Anterior cingulate cortex (tissue), 58 donors: ENCODE results near the gene XRCC5.
A peak's percentile ranks its signal among the peaks of the same experiment; 100 is the strongest.
"Not testable (repeated sequence)": the region's sequence is repeated elsewhere in the genome, so short reads cannot be mapped to it uniquely, and the experiment has no call there.

Source experiments
- DNase-seq, 58 donors: peaks; one replicate each; lab custom pipeline; 2025; lab: John Stamatoyannopoulos, UW

XRCC5 gene

GRCh38 chr2:216183462-216183861, 74.3 kb downstream of the XRCC5 start:
- no peak for DNase-seq

GRCh38 chr2:216188559-216188850, 79.4 kb downstream of the XRCC5 start:
- no peak for DNase-seq

- DNase-seq, result no peak
Observed at GRCh38 chr2:216188956-216189355, 79.8 kb downstream of the XRCC5 start.

GRCh38 chr2:216189410-216189809, 80.3 kb downstream of the XRCC5 start:
- no peak for DNase-seq

- DNase-seq, result no peak
Observed at GRCh38 chr2:216192181-216192580, 83.0 kb downstream of the XRCC5 start.

DNA sequence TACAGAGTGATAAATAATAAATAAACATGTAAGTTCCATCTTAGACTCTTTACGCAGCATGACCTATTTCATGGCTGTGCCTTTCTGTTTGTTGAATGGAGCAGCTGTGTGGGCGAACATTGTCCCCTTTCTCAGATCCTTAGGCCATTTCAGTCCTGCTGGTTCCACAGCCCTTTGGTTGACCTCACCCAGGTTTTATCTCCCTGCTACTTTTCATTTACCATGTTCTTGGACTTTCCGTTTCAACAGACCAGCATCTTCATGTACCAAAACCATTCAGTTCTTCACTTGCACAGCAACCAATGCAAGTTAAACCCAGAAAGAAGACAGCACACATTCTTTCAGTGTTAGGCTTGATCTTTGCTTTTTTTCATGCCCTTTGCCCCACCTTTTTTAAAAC, 83.8 kb downstream of the XRCC5 start:
- no peak for DNase-seq

DNA sequence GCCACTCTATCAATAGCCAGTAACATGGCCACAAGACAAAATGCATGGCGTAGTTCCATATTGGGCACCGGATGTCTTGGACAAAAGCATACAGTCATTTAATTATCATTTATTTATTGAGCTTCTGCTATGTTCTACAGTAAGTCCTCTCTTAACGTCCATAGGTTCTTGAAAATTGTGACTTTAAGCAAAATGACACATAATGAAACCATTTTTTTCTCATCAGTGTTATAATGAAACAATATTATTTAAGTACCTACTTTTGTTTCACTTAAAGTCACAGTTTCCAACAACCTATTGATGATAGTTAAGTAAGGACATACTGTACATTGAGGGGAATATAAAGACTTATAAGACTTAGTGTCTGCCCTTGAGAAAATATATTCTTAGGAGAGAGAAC, 84.9 kb downstream of the XRCC5 start:
- DNase-seq, result no peak

DNA sequence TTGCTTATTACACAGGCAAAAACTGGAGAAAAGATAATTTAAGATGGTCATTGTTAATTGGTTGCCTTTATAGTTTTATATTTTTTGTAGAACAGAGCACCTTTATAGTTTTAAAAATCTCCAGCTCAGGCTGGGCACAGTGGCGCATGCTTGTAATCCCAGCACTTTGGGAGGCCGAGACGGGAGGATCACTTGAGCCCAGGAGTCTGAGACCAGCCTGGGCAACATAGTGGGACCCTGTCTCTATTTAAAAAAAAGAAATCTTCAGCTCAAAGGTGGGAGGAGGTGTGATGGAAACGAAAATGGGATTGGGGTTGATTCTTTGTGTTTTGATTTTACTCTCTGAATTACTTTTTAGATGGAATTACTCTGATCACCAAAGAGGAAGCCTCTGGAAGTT, 85.4 kb downstream of the XRCC5 start:
- DNase-seq, result no peak

GRCh38 chr2:216195565-216196029, 86.4 kb downstream of the XRCC5 start:
- no peak for DNase-seq

DNA sequence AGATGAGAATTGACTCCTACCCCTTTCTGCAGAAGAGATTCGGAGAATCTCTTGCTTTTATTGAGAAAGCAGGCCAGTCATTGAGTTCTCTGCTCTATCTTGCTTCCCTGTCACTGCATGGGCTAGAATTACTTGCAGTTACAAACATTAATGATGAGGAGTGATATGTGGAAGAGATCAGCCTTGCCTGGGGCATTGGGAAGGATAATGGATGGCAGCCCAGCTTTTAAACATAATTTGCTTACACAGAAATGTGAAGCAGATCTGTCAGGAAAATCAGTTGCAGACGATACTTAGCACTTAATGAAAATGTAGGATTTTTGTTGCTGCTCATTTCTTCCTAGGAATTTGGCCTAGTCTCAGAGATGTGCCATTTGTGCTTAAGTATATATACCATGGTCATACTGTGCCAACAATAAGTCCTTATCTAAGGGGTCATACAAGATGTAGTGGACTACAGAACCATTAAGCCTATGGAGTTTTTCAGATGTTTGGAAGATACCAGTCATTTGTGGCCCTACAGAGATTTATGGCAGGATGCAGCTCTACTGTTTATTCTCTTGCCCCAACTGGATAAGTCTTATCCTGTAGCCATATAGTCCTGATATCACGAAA, 92.7 kb downstream of the XRCC5 start:
- DNase-seq, result no peak

- no peak for DNase-seq
Observed at GRCh38 chr2:216202626-216203250, 93.6 kb downstream of the XRCC5 start.

DNA sequence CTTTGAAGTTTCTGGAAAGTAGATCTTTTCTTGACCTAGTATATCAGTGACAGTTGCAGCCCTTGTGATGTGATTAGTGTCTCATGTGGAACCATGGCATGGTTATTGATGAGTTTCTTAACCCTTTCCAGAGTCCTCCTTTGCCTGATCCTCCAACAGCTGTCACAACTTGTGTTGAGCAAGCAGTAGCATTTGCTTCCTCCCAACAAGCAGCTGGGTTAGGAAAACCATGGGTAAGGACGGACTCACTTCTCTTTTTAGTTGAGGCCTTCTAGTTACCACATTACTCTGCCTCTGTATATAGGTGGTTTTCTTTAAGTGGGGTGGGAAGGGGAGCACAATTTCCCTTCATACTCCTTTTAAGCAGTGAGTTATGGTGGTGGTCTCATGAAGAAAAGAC, 96.3 kb downstream of the XRCC5 start:
- no peak for DNase-seq

DNA sequence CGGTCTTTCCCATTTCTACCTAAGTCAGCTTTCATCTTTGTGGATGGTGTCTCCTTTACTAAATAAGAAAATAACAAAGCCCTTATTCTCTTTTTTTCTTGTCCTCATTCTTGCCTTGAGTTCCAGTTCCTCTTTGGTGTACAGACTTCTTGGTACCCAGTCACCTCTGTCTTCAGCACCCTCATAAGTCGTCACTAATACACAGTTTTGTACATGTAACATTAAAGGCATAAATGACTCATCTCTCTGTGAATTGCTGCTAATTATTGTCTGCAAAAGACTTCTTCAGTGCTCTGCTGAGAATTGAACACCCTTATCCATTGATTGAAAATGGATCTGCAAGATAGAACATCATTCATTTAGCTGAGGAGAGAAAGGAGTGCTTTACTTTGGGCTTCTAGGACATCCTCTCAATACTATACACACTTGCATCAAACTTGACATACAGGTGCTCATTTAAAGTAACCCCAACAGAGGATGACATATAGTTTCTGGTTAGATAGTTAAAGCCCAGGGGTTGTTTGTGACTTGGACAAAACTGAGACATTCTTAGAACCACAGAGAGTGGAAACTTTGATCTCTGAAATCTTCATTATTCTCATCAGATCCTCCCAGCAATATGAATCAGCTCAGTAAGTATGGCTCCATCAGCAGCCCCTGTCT, 97.0 kb downstream of the XRCC5 start:
- DNase-seq, result no peak

DNA sequence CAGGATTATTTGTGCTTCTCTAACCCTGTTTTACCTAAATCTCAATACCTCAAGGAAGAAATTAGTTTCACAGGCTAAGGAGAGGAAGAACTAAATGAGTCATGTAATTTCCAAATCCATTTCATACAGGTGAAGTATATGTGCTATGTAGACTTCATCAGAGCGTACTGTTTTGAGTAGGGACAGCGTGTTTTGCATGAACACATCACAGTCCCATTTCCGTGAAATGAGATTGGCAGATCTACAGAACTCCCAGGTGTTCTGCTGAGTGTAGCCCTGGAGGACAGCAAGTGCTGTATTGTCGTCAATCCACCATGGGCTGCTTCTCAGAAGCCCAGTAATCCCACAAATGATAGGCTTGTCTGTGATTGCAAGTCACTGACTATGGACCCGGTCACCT, 97.7 kb downstream of the XRCC5 start:
- no peak for DNase-seq

- DNase-seq, result not testable (repeated sequence)
Observed at GRCh38 chr2:216208661-216209060, 99.5 kb downstream of the XRCC5 start.

DNA sequence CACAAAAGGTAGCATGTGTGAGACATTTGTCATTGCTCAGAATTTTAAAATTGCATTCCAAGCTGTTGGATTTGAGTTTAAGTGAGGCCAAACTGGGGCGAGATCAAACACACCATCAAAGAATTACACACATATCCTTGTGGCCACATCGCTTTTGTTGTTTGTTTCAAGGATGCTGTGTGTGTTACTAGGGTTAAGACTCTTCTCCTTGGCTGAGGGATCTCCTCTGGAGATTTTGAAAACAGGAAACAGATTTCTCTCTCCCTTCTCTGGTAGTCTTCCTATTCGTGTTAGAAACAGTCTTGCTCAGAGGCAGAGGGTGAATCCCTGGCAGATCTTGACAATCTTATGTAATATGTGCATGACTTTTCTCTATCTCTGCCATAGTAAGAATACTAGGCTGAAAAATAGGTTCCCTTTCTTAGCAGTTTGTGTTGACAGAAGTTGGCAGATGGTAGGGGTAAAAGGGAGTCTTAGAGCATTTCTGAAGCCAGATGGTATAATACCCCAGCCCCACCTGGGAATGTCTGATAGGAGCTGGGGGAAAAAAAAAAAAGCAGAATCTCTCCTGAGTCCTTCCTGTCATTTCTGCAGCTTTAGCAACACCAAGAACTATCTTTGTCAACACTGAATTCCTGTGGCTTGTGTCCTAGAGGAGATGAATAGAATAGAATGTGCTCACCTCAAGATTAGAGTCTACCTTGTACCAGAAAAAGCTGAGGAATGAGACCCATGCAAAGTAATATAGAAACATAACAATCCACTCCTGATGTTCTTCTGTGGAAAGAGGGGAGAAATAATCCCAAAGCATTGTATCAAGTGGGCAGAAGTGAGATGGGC, 101.8 kb downstream of the XRCC5 start:
- peak in 5 of 58 donors; percentile 13 to 35 (median 28) for DNase-seq

- no peak for DNase-seq
Observed at GRCh38 chr2:216211614-216212145, 102.5 kb downstream of the XRCC5 start.

DNA sequence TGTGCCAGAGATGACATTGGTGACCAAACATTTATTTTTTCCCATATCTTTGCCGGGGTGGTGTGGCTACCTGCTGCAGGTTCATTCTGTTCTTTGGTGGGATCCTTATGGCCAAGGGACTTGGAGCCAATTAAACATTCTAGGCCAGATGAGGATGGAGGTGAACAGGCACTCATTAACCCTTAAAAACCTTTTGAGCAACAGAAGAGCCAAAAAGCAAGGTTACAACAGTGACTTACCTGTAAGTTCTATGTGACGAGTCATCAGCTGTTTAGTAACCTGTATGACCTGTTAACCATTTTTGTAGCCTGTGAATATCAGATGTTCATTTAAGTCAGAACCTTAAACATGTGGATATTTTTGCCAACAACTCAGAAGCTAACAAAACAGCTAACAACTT, 105.6 kb downstream of the XRCC5 start:
- DNase-seq, result no peak

DNA sequence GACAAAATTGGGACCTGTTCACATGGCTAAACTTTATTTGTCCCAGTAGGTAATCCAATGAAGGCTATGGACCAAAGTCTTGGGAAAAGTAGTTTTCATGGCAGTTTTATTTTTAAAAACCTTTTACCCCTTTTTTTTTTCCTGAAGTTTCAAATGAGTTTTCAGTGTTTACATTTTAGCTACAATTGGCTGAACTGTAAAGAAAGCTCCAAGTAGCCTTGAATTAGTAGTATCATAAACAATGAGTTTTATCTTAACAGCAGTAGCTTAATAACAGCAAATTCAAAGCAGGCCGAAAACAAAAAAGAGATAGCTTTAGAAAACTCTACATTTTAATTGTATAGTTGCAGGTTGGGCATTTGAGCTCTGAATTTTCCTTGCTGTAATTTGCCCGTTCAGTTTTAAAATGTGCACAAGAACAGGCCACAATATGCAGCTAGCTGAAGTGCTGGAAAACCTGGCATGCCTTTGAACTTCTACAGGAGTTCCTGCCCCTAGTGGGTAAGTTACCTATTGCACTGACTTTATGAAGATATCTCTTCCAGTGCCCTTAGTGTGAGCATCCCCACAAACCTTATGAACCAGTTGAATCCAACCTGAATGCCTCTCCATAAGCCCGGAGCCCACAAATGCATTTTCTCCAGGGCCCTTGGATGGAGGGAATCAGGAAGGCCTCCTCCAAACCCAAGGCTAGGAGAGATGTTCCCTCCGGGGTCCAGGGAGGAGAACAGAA, 106.7 kb downstream of the XRCC5 start:
- no peak for DNase-seq
